SU-DHL-6 (cell line): ENCODE results near the gene SRBD1.

ENCODE experiments used
- EZH2phosphoT487 ChIP-seq: fragments of 200-600 bp; sonication (generic), shearing (Covaris generic); conservative IDR thresholded peaks from 2 replicates; pipeline ENCODE4 v1.6.1; 2018; ENCODE audit warnings: mild to moderate bottlenecking, antibody characterized with exemption, low read length, moderate library complexity, mixed read lengths
- TF ChIP-seq, protein P1 (sequence below): fragments of 200-600 bp; sonication (generic); IDR thresholded peaks from one replicate; pipeline ENCODE4 v1.5.1; 2017; ENCODE audit warnings: antibody characterized with exemption, mild to moderate bottlenecking, low read length, moderate library complexity; ENCODE audit not compliant: insufficient read depth, poor library complexity, severe bottlenecking

DNA sequence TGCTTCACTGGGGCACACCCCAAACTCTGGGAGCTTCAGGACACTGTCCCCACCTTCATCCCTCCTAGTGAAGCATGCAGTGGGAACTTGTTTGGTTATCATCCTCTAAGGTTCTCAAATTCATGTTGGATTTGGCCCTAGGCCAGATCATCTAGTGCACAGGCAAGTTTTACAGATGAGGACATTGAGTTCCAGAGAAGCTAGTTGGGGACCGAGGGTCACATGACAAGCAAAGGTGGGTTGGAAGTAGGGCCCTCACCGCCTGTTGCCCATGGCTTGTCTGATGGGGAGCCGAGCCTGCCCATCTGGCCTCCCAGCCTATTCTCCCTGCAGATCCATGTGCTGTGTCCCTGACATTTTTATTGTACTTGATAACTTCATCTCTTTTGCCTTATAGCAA lies 43.2 kb upstream of the SRBD1 start:
- TF ChIP-seq, protein P1, sequence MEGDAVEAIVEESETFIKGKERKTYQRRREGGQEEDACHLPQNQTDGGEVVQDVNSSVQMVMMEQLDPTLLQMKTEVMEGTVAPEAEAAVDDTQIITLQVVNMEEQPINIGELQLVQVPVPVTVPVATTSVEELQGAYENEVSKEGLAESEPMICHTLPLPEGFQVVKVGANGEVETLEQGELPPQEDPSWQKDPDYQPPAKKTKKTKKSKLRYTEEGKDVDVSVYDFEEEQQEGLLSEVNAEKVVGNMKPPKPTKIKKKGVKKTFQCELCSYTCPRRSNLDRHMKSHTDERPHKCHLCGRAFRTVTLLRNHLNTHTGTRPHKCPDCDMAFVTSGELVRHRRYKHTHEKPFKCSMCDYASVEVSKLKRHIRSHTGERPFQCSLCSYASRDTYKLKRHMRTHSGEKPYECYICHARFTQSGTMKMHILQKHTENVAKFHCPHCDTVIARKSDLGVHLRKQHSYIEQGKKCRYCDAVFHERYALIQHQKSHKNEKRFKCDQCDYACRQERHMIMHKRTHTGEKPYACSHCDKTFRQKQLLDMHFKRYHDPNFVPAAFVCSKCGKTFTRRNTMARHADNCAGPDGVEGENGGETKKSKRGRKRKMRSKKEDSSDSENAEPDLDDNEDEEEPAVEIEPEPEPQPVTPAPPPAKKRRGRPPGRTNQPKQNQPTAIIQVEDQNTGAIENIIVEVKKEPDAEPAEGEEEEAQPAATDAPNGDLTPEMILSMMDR: no peak
- no peak for TF ChIP-seq EZH2phosphoT487
